ENCODE results near the gene RNF13. TPM values are rescaled to one million over a fixed set of nuclear protein-coding genes. Genes with fewer than 3 reads are reported as not detected.

Gene RNF13
- total and polyA plus RNA-seq, 2 donors (not counting 1 experiment from before 2014, with no cell fraction given), result 57.4 to 81.7 TPM

GRCh38 chr3:149877668-149878067 is 64.7 kb downstream of the RNF13 start:
- no peaks in the 10 kb centered on the region for H3K79me2 ChIP-seq (ENCODE audit: control insufficient read depth, insufficient read depth, low read length)
- no peak for DNase-seq (ENCODE audit: low read depth in 2 of 2)
- no peaks in the 10 kb centered on the region for H3K9me3 ChIP-seq (ENCODE audit: control insufficient read depth, insufficient read depth, low read depth, low read length)
- H3K4me3 ChIP-seq (replicated peaks in 1 of 4; ENCODE audit: control extremely low read depth in 1 of 4, insufficient read depth in 1 of 4, low read depth in 3 of 4, low read length in 4 of 4), result no peak overlapping the region
- no peak overlapping the region for H3K9ac ChIP-seq (ENCODE audit: insufficient read depth, low read length)
- no peaks in the 10 kb centered on the region for H3K36me3 ChIP-seq (ENCODE audit: control insufficient read depth, insufficient read depth, low read length)
- TF ChIP-seq CTCF (conservative IDR thresholded peaks at IDR 0.05 in 1 of 2, IDR thresholded peaks at IDR 0.05 in 1 of 2; ENCODE audit: low read depth in 1 of 2, low read length in 2 of 2) (no peak), EZH2 (IDR thresholded peaks at IDR 0.05; ENCODE audit: low read length, missing control alignments) (no peak)
- H3K27ac ChIP-seq (ENCODE audit: insufficient read depth, low read length), result no peak overlapping the region
- no peak overlapping the region for H2AFZ ChIP-seq (ENCODE audit: low read length)
- no peak overlapping the region for H3K4me2 ChIP-seq (ENCODE audit: extremely low read depth, insufficient read depth, low read length)
- H3K4me1 ChIP-seq (ENCODE audit: control insufficient read depth, extremely low read depth, insufficient read depth, low read length), result no peaks in the 10 kb centered on the region
- H3K27me3 ChIP-seq (ENCODE audit: control insufficient read depth, insufficient read depth, low read length), result no peaks in the 10 kb centered on the region
- H4K20me1 ChIP-seq (ENCODE audit: control insufficient read depth, extremely low read depth, insufficient read depth, low read length), result no peaks in the 10 kb centered on the region

DNA sequence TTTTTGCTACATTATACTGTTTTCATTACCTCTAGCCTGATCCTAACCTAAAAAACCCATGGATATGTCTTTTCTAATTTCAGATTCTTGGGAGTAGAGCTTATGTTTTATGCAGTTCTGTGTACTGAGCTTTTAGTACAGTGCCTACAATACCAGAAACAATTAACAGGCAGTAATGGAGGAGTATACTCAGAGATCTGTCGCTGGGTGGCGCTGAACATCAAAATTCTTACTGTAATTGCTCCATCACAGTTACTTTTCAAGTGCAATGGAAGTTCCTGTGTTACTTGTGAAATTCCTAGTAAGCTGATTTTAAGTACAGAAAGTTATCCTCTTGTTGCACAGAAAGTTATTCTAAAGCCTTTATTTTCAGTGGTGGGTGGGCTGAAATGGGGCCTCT is 66.9 kb downstream of the RNF13 start:
- no peak overlapping the region for H3K27ac ChIP-seq (ENCODE audit: insufficient read depth, low read length)
- H3K79me2 ChIP-seq (ENCODE audit: control insufficient read depth, insufficient read depth, low read length), result no peaks in the 10 kb centered on the region
- no peak overlapping the region for H2AFZ ChIP-seq (ENCODE audit: low read length)
- no peak overlapping the region for H3K9ac ChIP-seq (ENCODE audit: insufficient read depth, low read length)
- no peak overlapping the region for H3K4me2 ChIP-seq (ENCODE audit: extremely low read depth, insufficient read depth, low read length)
- no peaks in the 10 kb centered on the region for H4K20me1 ChIP-seq (ENCODE audit: control insufficient read depth, extremely low read depth, insufficient read depth, low read length)
- H3K4me1 ChIP-seq (ENCODE audit: control insufficient read depth, extremely low read depth, insufficient read depth, low read length), result no peaks in the 10 kb centered on the region
- H3K9me3 ChIP-seq (ENCODE audit: control insufficient read depth, insufficient read depth, low read depth, low read length), result no peaks in the 10 kb centered on the region
- no peaks in the 10 kb centered on the region for H3K36me3 ChIP-seq (ENCODE audit: control insufficient read depth, insufficient read depth, low read length)
- H3K4me3 ChIP-seq (replicated peaks in 1 of 4; ENCODE audit: control extremely low read depth in 1 of 4, insufficient read depth in 1 of 4, low read depth in 3 of 4, low read length in 4 of 4), result no peak overlapping the region
- TF ChIP-seq EZH2 (IDR thresholded peaks at IDR 0.05; ENCODE audit: low read length, missing control alignments), result no peak
- TF ChIP-seq CTCF (conservative IDR thresholded peaks at IDR 0.05 in 1 of 2, IDR thresholded peaks at IDR 0.05 in 1 of 2; ENCODE audit: low read depth in 1 of 2, low read length in 2 of 2), result peak; percentile 70 to 73
- DNase-seq (ENCODE audit: low read depth in 2 of 2), result peak; percentile 53 to 78
- no peaks in the 10 kb centered on the region for H3K27me3 ChIP-seq (ENCODE audit: control insufficient read depth, insufficient read depth, low read length)

- Histone ChIP-seq H2AFZ (ENCODE audit: low read length) (no peak overlapping the region), H3K4me2 (ENCODE audit: extremely low read depth, insufficient read depth, low read length) (no peak overlapping the region), H3K9me3 (ENCODE audit: control insufficient read depth, insufficient read depth, low read depth, low read length) (no peaks in the 10 kb centered on the region), H3K9ac (ENCODE audit: insufficient read depth, low read length) (no peak overlapping the region), H3K27ac (ENCODE audit: insufficient read depth, low read length) (no peak overlapping the region), H3K36me3 (ENCODE audit: control insufficient read depth, insufficient read depth, low read length) (no peaks in the 10 kb centered on the region), H3K4me1 (ENCODE audit: control insufficient read depth, extremely low read depth, insufficient read depth, low read length) (no peaks in the 10 kb centered on the region), H3K79me2 (ENCODE audit: control insufficient read depth, insufficient read depth, low read length) (no peaks in the 10 kb centered on the region), H3K27me3 (ENCODE audit: control insufficient read depth, insufficient read depth, low read length) (no peaks in the 10 kb centered on the region), H4K20me1 (ENCODE audit: control insufficient read depth, extremely low read depth, insufficient read depth, low read length) (no peaks in the 10 kb centered on the region), H3K4me3 (replicated peaks in 1 of 4; ENCODE audit: control extremely low read depth in 1 of 4, insufficient read depth in 1 of 4, low read depth in 3 of 4, low read length in 4 of 4) (no peak overlapping the region)
- DNase-seq (ENCODE audit: low read depth in 2 of 2), result no peak
- TF ChIP-seq CTCF (conservative IDR thresholded peaks at IDR 0.05 in 1 of 2, IDR thresholded peaks at IDR 0.05 in 1 of 2; ENCODE audit: low read depth in 1 of 2, low read length in 2 of 2) (no peak), EZH2 (IDR thresholded peaks at IDR 0.05; ENCODE audit: low read length, missing control alignments) (no peak)
Observed at GRCh38 chr3:149881879-149882278, 68.9 kb downstream of the RNF13 start.

Measured in fibroblast of lung (primary cell).